Right lobe of liver (tissue), 6 donors: ENCODE results near the gene CTNNBIP1. TPM values are rescaled to one million over a fixed set of nuclear protein-coding genes. Genes with fewer than 3 reads are reported as not detected.

Experiments
- ATAC-seq, 4 donors: fragments of 200-7000 bp; cut with Tn5 transposase; one replicate each; pipeline ENCODE4 v1.9.1; 2020; ENCODE audit warnings: mild to moderate bottlenecking in 4 of 4, moderate library complexity in 4 of 4
- DNase-seq, 3 donors: peaks; one replicate each; pipeline ENCODE4 v3.0.0-alpha.2; 2020
- H3K27ac ChIP-seq, 3 donors: fragments of 200-600 bp; one replicate each; pipeline ENCODE4 v1.8.0; 2022
- H3K27me3 ChIP-seq, 2 donors: fragments of 200-600 bp; one replicate each; pipeline ENCODE4 v1.8.0; 2022
- H3K36me3 ChIP-seq, 4 donors: fragments of 200-600 bp; sonication (generic) in 1 of 4; one replicate each; pipeline versions ENCODE4 v1.5.1 to v1.8.0; 2017 to 2022; ENCODE audit warnings: control low read depth in 1 of 4
- H3K4me1 ChIP-seq, 4 donors: fragments of 200-600 bp; sonication (generic) in 1 of 4; one replicate each; pipeline versions ENCODE4 v1.5.1 to v1.8.0; 2017 to 2022; ENCODE audit warnings: control low read depth in 1 of 4
- H3K4me3 ChIP-seq, 3 donors: fragments of 200-600 bp; one replicate each; pipeline ENCODE4 v1.8.0; 2022
- H3K9me3 ChIP-seq, 4 donors: fragments of 200-600 bp; sonication (generic) in 1 of 4; one replicate each; pipeline versions ENCODE4 v1.5.1 to v1.8.0; 2017 to 2022; ENCODE audit warnings: control low read depth in 1 of 4
- CTCF ChIP-seq, 4 donors: fragments of 200-600 bp in 3 of 4; fragments of 450-650 bp in 1 of 4; IDR thresholded peaks; one replicate each; pipeline versions ENCODE4 v1.5.1 to v1.8.0; 2016 to 2022; ENCODE audit warnings: antibody characterized with exemption in 4 of 4, mild to moderate bottlenecking in 2 of 4
- POLR2A ChIP-seq: fragments of 450-650 bp; IDR thresholded peaks from one replicate; pipeline ENCODE4 v1.6.1; 2017; ENCODE audit warnings: antibody characterized with exemption, mild to moderate bottlenecking
- WGBS: methylation state at CpG from one replicate; pipeline ENCODE4 v1.1.6; 2018; ENCODE audit warnings: low coverage, low lambda C conversion rate; ENCODE audit not compliant: insufficient coverage; ENCODE audit errors: missing lambda C conversion rate; 5-methylcytosine and 5-hydroxymethylcytosine counted together
- intact Hi-C, 2 donors: fragments of 100-400 bp; cut with DNase I; formaldehyde crosslinking; loops; one replicate each; pipeline versions ENCODE4 v1.11.2 to v1.14.1; 2022
- total RNA-seq, 6 experiments: library from RNA; depleted of rRNA in 2 of 6; stranded (reverse); fragments of >200 nt in 2 of 6; fragmentation: NEBNext Ultra II Directional in 3 of 6; extraction: Animal tissue kit (Norgen Biotek cat#: 25700) in 3 of 6; gene quantifications; one replicate each; pipeline versions ENCODE4 v1.1.0 to v1.2.4, GENCODE V29; 2016 to 2023
- donor health status: DM: no; HTN: yes; CAD: no.
- donor health status: DM: no; HTN: no; CAD: no.
- donor health status: DM: no; HTN: no; CAD: no.
- donor health status: DM: no; HTN: yes; CAD: no.
- donor health status: DM: no; HTN: yes; CAD: no.

CTNNBIP1 gene
- total RNA-seq, 6 experiments from 2014 or later, result 8.0 to 19.2 (median 10.0) TPM

DNA sequence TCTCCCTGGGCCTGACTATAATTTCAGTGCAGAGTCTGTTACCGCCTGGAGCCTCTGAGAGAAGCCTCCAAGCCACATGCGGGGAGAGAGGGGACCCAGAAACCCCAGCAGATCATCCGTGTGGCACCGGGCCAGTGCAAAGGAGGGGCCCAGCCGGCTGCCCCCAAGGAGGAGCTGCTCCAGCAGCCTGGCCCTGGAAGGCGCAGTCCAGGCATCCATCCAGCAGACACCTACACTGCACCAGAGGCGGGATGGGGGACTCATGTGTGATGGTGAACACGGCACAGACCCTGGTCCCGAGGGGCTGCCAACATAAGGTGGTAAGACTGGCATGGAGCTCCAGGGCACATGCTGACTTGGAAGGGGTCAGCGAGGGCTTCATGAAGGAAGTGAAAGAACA is 46.7 kb downstream of the CTNNBIP1 start:
- 69% methylated on average over 7 of the region's 10 CpGs for WGBS
- intact Hi-C loops, result loop anchor here in 1 of 2 donors (5.0 kb wide), 1 partner anchor 76 kb away; no protein-coding TSS in a partner anchor
- no peaks in the 10 kb centered on the region for H3K9me3 ChIP-seq
- no peaks in the 10 kb centered on the region for H3K36me3 ChIP-seq
- no peak overlapping the region for H3K4me3 ChIP-seq
- no peaks in the 10 kb centered on the region for H3K27me3 ChIP-seq
- H3K27ac ChIP-seq, result no peak overlapping the region
- H3K4me1 ChIP-seq, result peaks cover 0 to 9% (median 6%) of the 10 kb centered on the region in 4 donors
- TF ChIP-seq POLR2A, result no peak
- TF ChIP-seq CTCF (IDR thresholded peaks at IDR 0.05), result no peak
- DNase-seq (no peak), ATAC-seq (no peak)

DNA sequence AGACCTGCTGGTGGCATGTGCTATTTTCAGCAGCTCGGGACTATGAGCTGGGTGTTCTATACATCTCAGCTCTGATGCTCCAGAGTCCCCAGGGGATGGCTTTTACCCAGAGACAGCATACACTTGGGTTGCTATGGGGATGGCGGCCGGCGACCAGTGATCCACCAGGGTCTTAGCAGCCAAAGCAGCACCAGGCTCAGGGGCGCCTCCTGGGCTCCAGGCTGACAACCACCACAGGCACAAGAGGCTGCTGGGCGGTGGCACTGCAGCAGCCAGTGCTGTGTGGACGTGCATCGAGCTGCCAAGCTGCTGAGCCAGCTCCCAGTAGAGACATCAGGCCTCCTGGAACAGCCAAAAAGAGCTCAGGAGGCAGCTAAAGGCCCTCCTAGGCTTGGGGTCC is 48.7 kb downstream of the CTNNBIP1 start:
- H3K9me3 ChIP-seq, result no peaks in the 10 kb centered on the region
- DNase-seq, result no peak
- no peak for ATAC-seq
- H3K4me3 ChIP-seq, result no peak overlapping the region
- no CpG with 5 or more reads among the region's 8 CpGs for WGBS
- no peak overlapping the region for H3K27ac ChIP-seq
- intact Hi-C loops, result loop anchor here in 1 of 2 donors (5.0 kb wide), 1 partner anchor 74 kb away; no protein-coding TSS in a partner anchor
- no peaks in the 10 kb centered on the region for H3K36me3 ChIP-seq
- H3K4me1 ChIP-seq, result no peaks in the 10 kb centered on the region
- no peak for TF ChIP-seq POLR2A
- TF ChIP-seq CTCF (IDR thresholded peaks at IDR 0.05), result no peak
- no peaks in the 10 kb centered on the region for H3K27me3 ChIP-seq

DNA sequence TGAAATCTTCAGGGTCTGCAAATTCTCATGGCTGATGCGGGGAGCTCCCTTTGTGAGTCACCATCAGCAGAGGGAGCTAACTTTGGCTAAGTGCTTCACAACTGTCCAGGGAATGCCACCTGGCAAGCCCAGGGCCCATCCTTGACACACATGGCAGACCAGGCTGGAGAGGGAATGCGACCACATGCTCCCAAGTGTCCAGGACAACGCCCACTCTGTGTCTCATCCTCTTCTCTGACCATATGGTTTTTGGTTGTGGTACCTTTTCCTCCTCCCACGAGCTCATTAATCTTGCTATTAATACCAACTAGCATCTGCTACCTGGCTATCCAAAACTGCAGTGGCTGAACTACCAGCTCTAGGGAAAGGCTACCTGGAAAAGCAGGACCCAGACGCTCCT is 49.2 kb downstream of the CTNNBIP1 start:
- Histone ChIP-seq H3K27ac (no peak overlapping the region), H3K9me3 (no peaks in the 10 kb centered on the region), H3K27me3 (no peaks in the 10 kb centered on the region), H3K4me3 (no peak overlapping the region), H3K4me1 (no peaks in the 10 kb centered on the region), H3K36me3 (no peaks in the 10 kb centered on the region)
- no peak for ATAC-seq
- DNase-seq, result no peak
- TF ChIP-seq POLR2A (no peak), CTCF (IDR thresholded peaks at IDR 0.05) (no peak)
- 89% methylated on average over 3 of the region's 5 CpGs for WGBS
- intact Hi-C loops, result loop anchor here in 1 of 2 donors (5.0 kb wide), 1 partner anchor 74 kb away; no protein-coding TSS in a partner anchor

GRCh38 chr1:9859281-9860014 is 50.6 kb downstream of the CTNNBIP1 start:
- WGBS, result 60% methylated on average over 1 of the region's 5 CpGs
- ATAC-seq (peak in 3 of 4 donors; percentile 17 to 44 (median 30)), DNase-seq (no peak)
- intact Hi-C loops, result loop anchor here in 1 of 2 donors (5.0 kb wide), 1 partner anchor 72 kb away; no protein-coding TSS in a partner anchor
- TF ChIP-seq POLR2A, result no peak
- TF ChIP-seq CTCF (IDR thresholded peaks at IDR 0.05), result no peak
- Histone ChIP-seq H3K27me3 (no peaks in the 10 kb centered on the region), H3K4me1 (no peaks in the 10 kb centered on the region), H3K36me3 (no peaks in the 10 kb centered on the region), H3K4me3 (no peak overlapping the region), H3K9me3 (no peaks in the 10 kb centered on the region), H3K27ac (no peak overlapping the region)
